Measurements from ENCODE around the gene ZBTB20. TPM values are rescaled to one million over a fixed set of nuclear protein-coding genes. Genes with fewer than 3 reads are reported as not detected.

The ZBTB20 gene
- total and polyA plus RNA-seq, 4 donors = 0.74 to 77.1 (median 27.9) TPM

GRCh38 chr3:114732353-114732752, 414.7 kb downstream of the ZBTB20 start:
- H3K27me3 ChIP-seq (ENCODE audit: control insufficient read depth in 3 of 3, insufficient read depth in 3 of 3, low read length in 2 of 3) = no peaks in the 10 kb centered on the region
- H3K4me3 ChIP-seq = no peak overlapping the region
- H3K9ac ChIP-seq (ENCODE audit: insufficient read depth in 1 of 2, low read length in 2 of 2) = no peak overlapping the region
- peaks cover 0 to 17% (median 0%) of the 10 kb centered on the region in 5 donors for H3K4me1 ChIP-seq (ENCODE audit: control insufficient read depth in 5 of 5, insufficient read depth in 5 of 5, low read length in 5 of 5)
- H3K36me3 ChIP-seq (ENCODE audit: control insufficient read depth in 4 of 4, insufficient read depth in 4 of 4, low read length in 4 of 4) = no peaks in the 10 kb centered on the region
- no peak for DNase-seq
- 49 to 54% methylated on average over 3 of the region's 3 CpGs for WGBS, 2 donors
- no peak for TF ChIP-seq CTCF (IDR thresholded peaks at IDR 0.05; ENCODE audit: control extremely low read depth, extremely low read depth)
- no peak overlapping the region for H3K27ac ChIP-seq (ENCODE audit: low read depth in 1 of 2, low read length in 1 of 2)
- ATAC-seq (ENCODE audit: insufficient read depth, low FRiP score) = no peak
- no peaks in the 10 kb centered on the region for H3K9me3 ChIP-seq (ENCODE audit: control insufficient read depth in 4 of 4, insufficient read depth in 3 of 4, low read length in 3 of 4)

GRCh38 chr3:114730397-114730796, 416.7 kb downstream of the ZBTB20 start:
- no peak for TF ChIP-seq CTCF (IDR thresholded peaks at IDR 0.05; ENCODE audit: control extremely low read depth, extremely low read depth)
- Histone ChIP-seq H3K9ac (ENCODE audit: insufficient read depth in 1 of 2, low read length in 2 of 2) (no peak overlapping the region), H3K27ac (ENCODE audit: low read depth in 1 of 2, low read length in 1 of 2) (no peak overlapping the region), H3K36me3 (ENCODE audit: control insufficient read depth in 4 of 4, insufficient read depth in 4 of 4, low read length in 4 of 4) (no peaks in the 10 kb centered on the region), H3K4me1 (ENCODE audit: control insufficient read depth in 5 of 5, insufficient read depth in 5 of 5, low read length in 5 of 5) (peaks cover 0 to 25% (median 0%) of the 10 kb centered on the region in 5 donors), H3K27me3 (ENCODE audit: control insufficient read depth in 3 of 3, insufficient read depth in 3 of 3, low read length in 2 of 3) (no peaks in the 10 kb centered on the region), H3K4me3 (no peak overlapping the region), H3K9me3 (ENCODE audit: control insufficient read depth in 4 of 4, insufficient read depth in 3 of 4, low read length in 3 of 4) (no peaks in the 10 kb centered on the region)
- ATAC-seq (ENCODE audit: insufficient read depth, low FRiP score) = no peak
- 51 to 62% methylated on average over 1 of the region's 1 CpG for WGBS, 2 donors
- DNase-seq = no peak

- DNase-seq (no peak), ATAC-seq (ENCODE audit: insufficient read depth, low FRiP score) (no peak)
- H3K27me3 ChIP-seq (ENCODE audit: control insufficient read depth in 3 of 3, insufficient read depth in 3 of 3, low read length in 2 of 3) = no peaks in the 10 kb centered on the region
- H3K4me3 ChIP-seq = no peak overlapping the region
- H3K27ac ChIP-seq (ENCODE audit: low read depth in 1 of 2, low read length in 1 of 2) = no peak overlapping the region
- 21 to 43% methylated on average over 1 of the region's 1 CpG for WGBS, 2 donors
- no peak overlapping the region for H3K9ac ChIP-seq (ENCODE audit: insufficient read depth in 1 of 2, low read length in 2 of 2)
- no peaks in the 10 kb centered on the region for H3K36me3 ChIP-seq (ENCODE audit: control insufficient read depth in 4 of 4, insufficient read depth in 4 of 4, low read length in 4 of 4)
- H3K4me1 ChIP-seq (ENCODE audit: control insufficient read depth in 5 of 5, insufficient read depth in 5 of 5, low read length in 5 of 5) = peaks cover 0 to 17% (median 0%) of the 10 kb centered on the region in 5 donors
- H3K9me3 ChIP-seq (ENCODE audit: control insufficient read depth in 4 of 4, insufficient read depth in 3 of 4, low read length in 3 of 4) = no peaks in the 10 kb centered on the region
- no peak for TF ChIP-seq CTCF (IDR thresholded peaks at IDR 0.05; ENCODE audit: control extremely low read depth, extremely low read depth)
Observed at GRCh38 chr3:114727373-114727772, 419.7 kb downstream of the ZBTB20 start.

GRCh38 chr3:114725966-114726365, 421.1 kb downstream of the ZBTB20 start:
- no peak overlapping the region for H3K27ac ChIP-seq (ENCODE audit: low read depth in 1 of 2, low read length in 1 of 2)
- peaks cover 0 to 16% (median 0%) of the 10 kb centered on the region in 5 donors for H3K4me1 ChIP-seq (ENCODE audit: control insufficient read depth in 5 of 5, insufficient read depth in 5 of 5, low read length in 5 of 5)
- ATAC-seq (ENCODE audit: insufficient read depth, low FRiP score) (no peak), DNase-seq (no peak)
- no peaks in the 10 kb centered on the region for H3K27me3 ChIP-seq (ENCODE audit: control insufficient read depth in 3 of 3, insufficient read depth in 3 of 3, low read length in 2 of 3)
- no peaks in the 10 kb centered on the region for H3K9me3 ChIP-seq (ENCODE audit: control insufficient read depth in 4 of 4, insufficient read depth in 3 of 4, low read length in 3 of 4)
- no peak for TF ChIP-seq CTCF (IDR thresholded peaks at IDR 0.05; ENCODE audit: control extremely low read depth, extremely low read depth)
- WGBS, 2 donors = 88 to 91% methylated on average over 3 of the region's 3 CpGs
- no peak overlapping the region for H3K9ac ChIP-seq (ENCODE audit: insufficient read depth in 1 of 2, low read length in 2 of 2)
- no peak overlapping the region for H3K4me3 ChIP-seq
- H3K36me3 ChIP-seq (ENCODE audit: control insufficient read depth in 4 of 4, insufficient read depth in 4 of 4, low read length in 4 of 4) = no peaks in the 10 kb centered on the region
